GM10266 (cell line): ENCODE measurements around the gene RITA1.

Experiments
- DNase-seq: peaks from one replicate; pipeline ENCODE4 v3.0.0; 2012; ENCODE audit errors: extremely low spot score
- CTCF ChIP-seq: IDR thresholded peaks from 2 replicates; pipeline ENCODE4 v1.5.1; 2012; ENCODE audit warnings: mild to moderate bottlenecking, low read depth; ENCODE audit not compliant: control insufficient read depth, insufficient read depth; ENCODE audit errors: missing control alignments

The RITA1 gene

DNA sequence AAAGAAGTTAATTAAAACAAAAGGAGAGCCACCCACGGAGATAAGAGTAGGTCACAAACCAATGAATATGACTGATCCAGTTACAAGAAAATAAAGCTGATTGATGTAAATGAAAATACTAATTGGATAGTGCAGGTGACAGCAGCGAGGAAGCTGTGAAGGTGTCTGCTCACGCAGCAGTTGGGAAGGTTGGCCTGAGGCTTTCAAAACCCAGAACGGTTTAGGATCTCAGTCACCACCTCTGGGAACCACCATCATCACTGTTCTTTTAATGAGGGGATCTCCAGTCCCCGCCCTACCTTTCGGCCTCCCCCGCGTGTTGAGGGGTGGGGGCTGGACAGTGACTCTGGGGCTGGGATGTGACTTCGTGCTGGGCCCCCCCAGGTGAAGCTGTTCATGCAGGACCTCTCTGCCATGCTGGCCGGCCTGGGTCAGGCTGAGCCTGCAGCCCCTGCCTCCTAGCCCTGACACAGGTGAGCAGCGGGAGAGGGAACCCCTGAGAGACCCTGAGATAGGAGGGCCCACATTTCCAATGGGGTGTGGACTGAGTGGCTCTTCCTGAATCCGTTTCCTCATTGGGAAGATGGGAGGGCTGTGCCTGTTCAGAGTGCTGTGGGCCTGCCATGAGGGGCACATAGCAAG is 28.2 kb upstream of the RITA1 start:
- no peak for DNase-seq

GRCh38 chr12:113158439-113159203 is 26.9 kb upstream of the RITA1 start:
- DNase-seq = no peak
- TF ChIP-seq CTCF = no peak

More for the DNA sequence above, 28.2 kb upstream of the RITA1 start:
- TF ChIP-seq CTCF = no peak

DNA sequence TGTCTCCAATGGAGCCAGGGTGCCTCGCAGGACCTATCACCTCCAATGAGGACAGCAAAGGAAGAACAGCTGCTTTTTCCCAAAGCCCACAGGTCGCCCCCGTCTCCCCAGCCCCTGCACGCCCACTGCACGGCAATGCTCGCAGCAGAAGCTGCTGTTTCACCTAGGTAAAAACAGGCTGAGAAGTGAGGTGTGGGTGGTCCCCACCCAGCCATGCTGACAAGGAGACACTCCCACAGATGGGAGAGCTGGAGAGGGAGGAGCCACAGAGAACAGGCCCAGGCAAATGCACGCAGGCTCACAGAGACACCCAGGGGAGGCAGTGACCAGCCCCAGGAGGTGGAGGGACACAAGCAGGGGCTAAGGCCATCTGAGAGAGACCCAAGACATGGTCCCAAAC is 25.6 kb upstream of the RITA1 start:
- DNase-seq = no peak
- TF ChIP-seq CTCF = no peak

DNA sequence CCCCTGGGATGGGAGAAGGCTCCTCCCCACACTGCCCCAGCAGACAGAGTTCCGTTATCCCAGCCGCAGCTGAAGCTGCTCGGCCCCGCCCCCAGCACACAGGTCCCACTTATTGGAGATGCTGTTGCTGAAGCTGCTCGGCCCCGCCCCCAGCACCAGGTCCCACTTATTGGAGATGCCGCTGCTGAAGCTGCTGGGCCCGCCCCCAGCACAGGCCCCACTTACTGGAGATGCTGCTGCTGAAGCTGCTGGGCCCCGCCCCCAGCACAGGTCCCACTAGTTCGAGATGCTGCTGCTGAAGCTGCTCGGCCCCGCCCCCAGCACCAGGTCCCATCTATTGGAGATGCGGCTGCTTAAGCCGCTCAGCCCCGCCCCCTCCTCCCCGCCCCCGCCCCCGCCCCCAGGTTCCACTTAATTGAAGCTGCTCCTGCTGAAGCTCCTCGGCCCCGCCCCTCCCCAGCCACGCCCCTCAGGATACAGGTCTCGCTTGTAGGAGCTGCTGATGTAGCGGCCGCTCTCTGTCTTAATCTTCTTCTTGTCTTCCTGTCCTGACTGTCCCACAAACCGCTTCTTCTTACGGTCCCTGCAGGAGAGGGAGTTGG is 24.0 kb upstream of the RITA1 start:
- TF ChIP-seq CTCF = no peak
- no peak for DNase-seq

- TF ChIP-seq CTCF = no peak
- no peak for DNase-seq
These were observed 23.2 kb upstream of the RITA1 start for GRCh38 chr12:113162102-113163029.

GRCh38 chr12:113163030-113163360 is 22.5 kb upstream of the RITA1 start:
- DNase-seq = no peak
- TF ChIP-seq CTCF = no peak
